ENCODE data around the gene MYO3B. TPM values are rescaled to one million over a fixed set of nuclear protein-coding genes. Genes with fewer than 3 reads are reported as not detected.

MYO3B gene
- total and polyA plus RNA-seq, 7 donors, result 0.34 TPM; not detected in 6

- DNase-seq, result no peak
- 74 to 77% methylated on average over 4 of the region's 4 CpGs for WGBS, 2 donors
- Histone ChIP-seq H3K27me3 (no peaks in the 10 kb centered on the region), H3K4me3 (no peak overlapping the region), H3K27ac (no peak overlapping the region), H3K9me3 (no peaks in the 10 kb centered on the region), H3K4me1 (no peaks in the 10 kb centered on the region), H3K36me3 (no peaks in the 10 kb centered on the region)
- intact Hi-C loops (cut with DNase I), result no loop called here
- TF ChIP-seq POLR2A (IDR thresholded peaks at IDR 0.05) (no peak), CTCF (IDR thresholded peaks at IDR 0.05) (no peak), EP300 (IDR thresholded peaks at IDR 0.05) (no peak), POLR2AphosphoS5 (IDR thresholded peaks at IDR 0.05) (no peak)
These were observed 129.8 kb downstream of the MYO3B start for GRCh38 chr2:170307555-170308351.

GRCh38 chr2:170310876-170311502, 133.0 kb downstream of the MYO3B start:
- TF ChIP-seq EP300 (IDR thresholded peaks at IDR 0.05) (no peak), POLR2A (IDR thresholded peaks at IDR 0.05) (no peak), POLR2AphosphoS5 (IDR thresholded peaks at IDR 0.05) (no peak), CTCF (IDR thresholded peaks at IDR 0.05) (no peak)
- no peak for DNase-seq
- intact Hi-C loops (cut with DNase I), result no loop called here
- Histone ChIP-seq H3K9me3 (no peaks in the 10 kb centered on the region), H3K4me3 (no peak overlapping the region), H3K27ac (no peak overlapping the region), H3K36me3 (no peaks in the 10 kb centered on the region), H3K27me3 (no peaks in the 10 kb centered on the region), H3K4me1 (no peaks in the 10 kb centered on the region)
- 52 to 58% methylated on average over 5 of the region's 5 CpGs for WGBS, 2 donors

- WGBS, 2 donors, result 20 to 45% methylated on average over 3 of the region's 3 CpGs
- no peak overlapping the region for H3K4me3 ChIP-seq
- H3K9me3 ChIP-seq, result no peaks in the 10 kb centered on the region
- DNase-seq, result no peak
- H3K36me3 ChIP-seq, result no peaks in the 10 kb centered on the region
- no peak overlapping the region for H3K27ac ChIP-seq
- TF ChIP-seq POLR2AphosphoS5 (IDR thresholded peaks at IDR 0.05) (no peak), EP300 (IDR thresholded peaks at IDR 0.05) (no peak), POLR2A (IDR thresholded peaks at IDR 0.05) (no peak), CTCF (IDR thresholded peaks at IDR 0.05) (no peak)
- no peaks in the 10 kb centered on the region for H3K4me1 ChIP-seq
- H3K27me3 ChIP-seq, result no peaks in the 10 kb centered on the region
- intact Hi-C loops (cut with DNase I), result no loop called here
These were observed 135.5 kb downstream of the MYO3B start for GRCh38 chr2:170313347-170313991.

GRCh38 chr2:170313992-170314348, 136.0 kb downstream of the MYO3B start:
- intact Hi-C loops (cut with DNase I), result no loop called here
- H3K27ac ChIP-seq, result no peak overlapping the region
- no peaks in the 10 kb centered on the region for H3K4me1 ChIP-seq
- H3K4me3 ChIP-seq, result no peak overlapping the region
- 14 to 59% methylated on average over 3 of the region's 3 CpGs for WGBS, 2 donors
- H3K27me3 ChIP-seq, result no peaks in the 10 kb centered on the region
- TF ChIP-seq POLR2A (IDR thresholded peaks at IDR 0.05) (no peak), POLR2AphosphoS5 (IDR thresholded peaks at IDR 0.05) (no peak), CTCF (IDR thresholded peaks at IDR 0.05) (no peak), EP300 (IDR thresholded peaks at IDR 0.05) (no peak)
- no peaks in the 10 kb centered on the region for H3K36me3 ChIP-seq
- no peaks in the 10 kb centered on the region for H3K9me3 ChIP-seq
- DNase-seq, result no peak

Data from sigmoid colon (tissue), 7 donors.